Measurements from ENCODE around the gene DEPP1.

The DEPP1 gene

DNA sequence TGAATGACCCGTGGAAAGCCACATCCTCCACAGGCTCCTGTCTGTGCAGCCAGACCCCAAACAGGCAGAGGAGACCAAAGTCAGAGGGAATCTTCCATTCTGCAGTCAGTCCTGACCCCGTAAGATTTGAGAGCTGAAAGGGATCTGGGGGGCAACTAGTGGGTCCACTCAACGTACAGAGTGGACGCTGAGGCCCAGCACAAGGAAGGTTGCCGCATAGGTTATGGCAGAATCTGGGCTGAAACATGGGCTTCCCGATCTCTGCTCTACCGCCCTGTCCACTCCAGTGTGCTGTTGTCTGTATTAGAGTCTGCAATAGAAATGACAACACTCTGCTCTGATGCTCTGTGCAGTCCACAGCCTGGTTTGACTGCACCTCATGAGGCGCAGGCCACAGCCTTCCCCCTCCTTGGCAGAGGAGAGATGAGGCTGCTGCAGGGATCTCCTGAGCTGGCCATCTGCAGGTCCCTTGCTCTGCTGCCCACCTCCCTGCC lies 14.2 kb upstream of the DEPP1 start:
- TF ChIP-seq EGR1 (IDR thresholded peaks at IDR 0.05) (no peak), EP300 (IDR thresholded peaks at IDR 0.05; ENCODE audit: borderline replicate concordance) (no peak), CREB1 (IDR thresholded peaks at IDR 0.05; ENCODE audit: low read depth) (no peak), TAF1 (IDR thresholded peaks at IDR 0.05; ENCODE audit: low read depth) (no peak), FOXM1 (IDR thresholded peaks at IDR 0.05; ENCODE audit: borderline replicate concordance, low read depth) (no peak), ZBTB7A (IDR thresholded peaks at IDR 0.05; ENCODE audit: low read depth) (no peak), TEAD4 (IDR thresholded peaks at IDR 0.05) (no peak), CEBPB (IDR thresholded peaks at IDR 0.05) (no peak), RAD21 (IDR thresholded peaks at IDR 0.05; ENCODE audit: low read depth) (no peak), NFIC (IDR thresholded peaks at IDR 0.05) (no peak), TCF12 (IDR thresholded peaks at IDR 0.05; ENCODE audit: low read depth) (no peak), YY1 (IDR thresholded peaks at IDR 0.05; ENCODE audit: low read depth) (no peak)
- TF ChIP-seq, protein P1, sequence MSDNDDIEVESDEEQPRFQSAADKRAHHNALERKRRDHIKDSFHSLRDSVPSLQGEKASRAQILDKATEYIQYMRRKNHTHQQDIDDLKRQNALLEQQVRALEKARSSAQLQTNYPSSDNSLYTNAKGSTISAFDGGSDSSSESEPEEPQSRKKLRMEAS (IDR thresholded peaks at IDR 0.05) = no peak
- TF ChIP-seq, protein P2, sequence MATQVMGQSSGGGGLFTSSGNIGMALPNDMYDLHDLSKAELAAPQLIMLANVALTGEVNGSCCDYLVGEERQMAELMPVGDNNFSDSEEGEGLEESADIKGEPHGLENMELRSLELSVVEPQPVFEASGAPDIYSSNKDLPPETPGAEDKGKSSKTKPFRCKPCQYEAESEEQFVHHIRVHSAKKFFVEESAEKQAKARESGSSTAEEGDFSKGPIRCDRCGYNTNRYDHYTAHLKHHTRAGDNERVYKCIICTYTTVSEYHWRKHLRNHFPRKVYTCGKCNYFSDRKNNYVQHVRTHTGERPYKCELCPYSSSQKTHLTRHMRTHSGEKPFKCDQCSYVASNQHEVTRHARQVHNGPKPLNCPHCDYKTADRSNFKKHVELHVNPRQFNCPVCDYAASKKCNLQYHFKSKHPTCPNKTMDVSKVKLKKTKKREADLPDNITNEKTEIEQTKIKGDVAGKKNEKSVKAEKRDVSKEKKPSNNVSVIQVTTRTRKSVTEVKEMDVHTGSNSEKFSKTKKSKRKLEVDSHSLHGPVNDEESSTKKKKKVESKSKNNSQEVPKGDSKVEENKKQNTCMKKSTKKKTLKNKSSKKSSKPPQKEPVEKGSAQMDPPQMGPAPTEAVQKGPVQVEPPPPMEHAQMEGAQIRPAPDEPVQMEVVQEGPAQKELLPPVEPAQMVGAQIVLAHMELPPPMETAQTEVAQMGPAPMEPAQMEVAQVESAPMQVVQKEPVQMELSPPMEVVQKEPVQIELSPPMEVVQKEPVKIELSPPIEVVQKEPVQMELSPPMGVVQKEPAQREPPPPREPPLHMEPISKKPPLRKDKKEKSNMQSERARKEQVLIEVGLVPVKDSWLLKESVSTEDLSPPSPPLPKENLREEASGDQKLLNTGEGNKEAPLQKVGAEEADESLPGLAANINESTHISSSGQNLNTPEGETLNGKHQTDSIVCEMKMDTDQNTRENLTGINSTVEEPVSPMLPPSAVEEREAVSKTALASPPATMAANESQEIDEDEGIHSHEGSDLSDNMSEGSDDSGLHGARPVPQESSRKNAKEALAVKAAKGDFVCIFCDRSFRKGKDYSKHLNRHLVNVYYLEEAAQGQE (IDR thresholded peaks at IDR 0.05; ENCODE audit: low read depth) = no peak
- TF ChIP-seq, protein P3, sequence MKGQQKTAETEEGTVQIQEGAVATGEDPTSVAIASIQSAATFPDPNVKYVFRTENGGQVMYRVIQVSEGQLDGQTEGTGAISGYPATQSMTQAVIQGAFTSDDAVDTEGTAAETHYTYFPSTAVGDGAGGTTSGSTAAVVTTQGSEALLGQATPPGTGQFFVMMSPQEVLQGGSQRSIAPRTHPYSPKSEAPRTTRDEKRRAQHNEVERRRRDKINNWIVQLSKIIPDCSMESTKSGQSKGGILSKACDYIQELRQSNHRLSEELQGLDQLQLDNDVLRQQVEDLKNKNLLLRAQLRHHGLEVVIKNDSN (IDR thresholded peaks at IDR 0.05) = no peak

DNA sequence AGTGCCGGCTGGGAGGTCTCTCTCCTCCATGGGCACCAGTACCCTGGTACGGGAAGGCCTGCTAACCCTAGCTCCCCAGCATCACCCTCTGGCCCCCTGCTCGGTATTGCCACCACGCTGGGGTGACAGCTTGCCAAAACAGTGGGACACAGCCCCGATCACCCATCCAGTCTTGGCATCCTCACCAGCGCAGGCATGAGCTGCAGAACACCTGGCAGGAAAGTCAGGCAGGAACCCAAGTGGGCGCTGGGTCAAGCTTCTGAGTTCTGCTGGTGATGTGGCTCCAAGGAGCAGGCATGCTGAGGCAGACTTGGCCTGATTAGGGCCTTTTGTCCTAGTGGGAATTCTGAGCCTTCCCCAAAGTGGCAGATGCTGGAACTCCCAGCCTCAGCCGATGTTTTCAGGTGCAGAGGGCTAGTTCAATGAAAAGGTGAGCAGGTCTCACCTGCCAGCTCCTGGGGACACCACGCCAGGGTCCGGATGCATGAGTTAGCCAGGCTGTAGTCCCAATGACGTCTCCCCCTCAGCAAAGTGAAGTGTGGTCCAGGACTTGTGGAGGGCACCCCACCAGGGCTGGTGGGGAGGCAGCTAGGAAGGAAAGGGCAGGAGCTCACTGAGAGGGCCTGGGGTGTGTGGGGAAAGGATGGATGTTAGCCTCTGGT lies 13.6 kb upstream of the DEPP1 start:
- TF ChIP-seq TAF1 (IDR thresholded peaks at IDR 0.05; ENCODE audit: low read depth) (no peak), TCF12 (IDR thresholded peaks at IDR 0.05; ENCODE audit: low read depth) (no peak)
- TF ChIP-seq, protein P2 (IDR thresholded peaks at IDR 0.05; ENCODE audit: low read depth) = no peak

DNA sequence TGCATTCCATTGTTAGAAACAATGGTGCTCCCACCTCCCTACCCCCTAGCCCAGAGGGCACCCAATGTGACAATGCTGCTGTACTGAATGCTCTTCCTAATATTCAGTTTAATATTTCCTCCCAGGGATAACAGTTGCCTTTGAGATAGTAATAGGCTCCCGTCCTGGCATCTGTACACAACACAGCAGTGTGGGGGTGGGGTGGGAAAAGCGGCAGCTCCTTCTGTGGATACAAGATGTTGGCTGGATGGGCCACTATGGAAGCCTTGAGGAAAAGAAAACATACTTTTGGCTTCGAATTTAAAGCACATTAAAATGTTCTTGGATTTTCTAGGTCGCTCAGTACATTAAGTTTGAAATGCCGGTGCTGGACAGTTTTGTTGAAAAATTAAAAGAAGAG lies 13.0 kb upstream of the DEPP1 start:
- TF ChIP-seq, protein P3 (IDR thresholded peaks at IDR 0.05) = no peak
- no peak for TF ChIP-seq CREB1 (IDR thresholded peaks at IDR 0.05; ENCODE audit: low read depth)
- TF ChIP-seq EP300 (IDR thresholded peaks at IDR 0.05; ENCODE audit: borderline replicate concordance) = no peak
- TF ChIP-seq FOXM1 (IDR thresholded peaks at IDR 0.05; ENCODE audit: borderline replicate concordance, low read depth) = no peak
- no peak for TF ChIP-seq CEBPB (IDR thresholded peaks at IDR 0.05)
- TF ChIP-seq, protein P2 (IDR thresholded peaks at IDR 0.05; ENCODE audit: low read depth) = no peak
- no peak for TF ChIP-seq TCF12 (IDR thresholded peaks at IDR 0.05; ENCODE audit: low read depth)
- TF ChIP-seq EGR1 (IDR thresholded peaks at IDR 0.05) = no peak

DNA sequence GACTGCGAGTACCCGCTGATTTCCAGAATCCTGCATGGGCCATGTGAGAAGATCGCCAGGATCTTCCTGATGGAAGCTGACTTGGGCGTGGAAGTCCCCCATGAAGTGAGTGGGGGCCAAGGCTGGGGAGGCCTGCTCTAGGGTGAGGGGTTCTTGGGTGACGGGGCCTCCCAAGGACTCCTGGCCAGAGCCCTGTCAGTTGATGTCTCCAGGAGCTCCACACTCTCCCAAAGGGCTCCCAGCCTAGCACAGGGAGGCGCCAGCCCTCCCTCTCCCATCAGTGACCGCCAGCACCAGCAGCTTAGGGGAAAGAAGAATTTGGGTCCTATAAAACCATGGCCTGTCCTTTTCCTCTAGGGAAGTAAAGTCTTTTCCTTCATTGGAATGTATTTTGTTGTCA lies 12.4 kb upstream of the DEPP1 start:
- no peak for TF ChIP-seq CEBPB (IDR thresholded peaks at IDR 0.05)
- TF ChIP-seq TAF1 (IDR thresholded peaks at IDR 0.05; ENCODE audit: low read depth) = no peak
- no peak for TF ChIP-seq TEAD4 (IDR thresholded peaks at IDR 0.05)
- TF ChIP-seq RAD21 (IDR thresholded peaks at IDR 0.05; ENCODE audit: low read depth) = no peak
- no peak for TF ChIP-seq YY1 (IDR thresholded peaks at IDR 0.05; ENCODE audit: low read depth)
- TF ChIP-seq NFIC (IDR thresholded peaks at IDR 0.05) = no peak
- TF ChIP-seq FOXM1 (IDR thresholded peaks at IDR 0.05; ENCODE audit: borderline replicate concordance, low read depth) = no peak
- TF ChIP-seq TCF12 (IDR thresholded peaks at IDR 0.05; ENCODE audit: low read depth) = no peak
- TF ChIP-seq, protein P2 (IDR thresholded peaks at IDR 0.05; ENCODE audit: low read depth) = no peak
- TF ChIP-seq EP300 (IDR thresholded peaks at IDR 0.05; ENCODE audit: borderline replicate concordance) = no peak
- no peak for TF ChIP-seq CREB1 (IDR thresholded peaks at IDR 0.05; ENCODE audit: low read depth)
- TF ChIP-seq EGR1 (IDR thresholded peaks at IDR 0.05) = no peak
- TF ChIP-seq, protein P1 (IDR thresholded peaks at IDR 0.05) = no peak
- TF ChIP-seq, protein P3 (IDR thresholded peaks at IDR 0.05) = no peak
- no peak for TF ChIP-seq ZBTB7A (IDR thresholded peaks at IDR 0.05; ENCODE audit: low read depth)
